NCI-H446 (cell line): ENCODE data around the gene LRRC25.

Source experiments
- DNase-seq, 2 experiments: peaks; one replicate each; lab custom pipeline; 2025; lab: John Stamatoyannopoulos, UW

Gene LRRC25

GRCh38 chr19:18397242-18398202 lies at the start of gene LRRC25:
LRRC25 (minus strand) TSS chr19:18397622; CDS start chr19:18396963, 659 bp downstream.
- DNase-seq, result no peak

GRCh38 chr19:18446811-18447359 lies 49.5 kb upstream of the LRRC25 start:
- DNase-seq, result no peak

DNA sequence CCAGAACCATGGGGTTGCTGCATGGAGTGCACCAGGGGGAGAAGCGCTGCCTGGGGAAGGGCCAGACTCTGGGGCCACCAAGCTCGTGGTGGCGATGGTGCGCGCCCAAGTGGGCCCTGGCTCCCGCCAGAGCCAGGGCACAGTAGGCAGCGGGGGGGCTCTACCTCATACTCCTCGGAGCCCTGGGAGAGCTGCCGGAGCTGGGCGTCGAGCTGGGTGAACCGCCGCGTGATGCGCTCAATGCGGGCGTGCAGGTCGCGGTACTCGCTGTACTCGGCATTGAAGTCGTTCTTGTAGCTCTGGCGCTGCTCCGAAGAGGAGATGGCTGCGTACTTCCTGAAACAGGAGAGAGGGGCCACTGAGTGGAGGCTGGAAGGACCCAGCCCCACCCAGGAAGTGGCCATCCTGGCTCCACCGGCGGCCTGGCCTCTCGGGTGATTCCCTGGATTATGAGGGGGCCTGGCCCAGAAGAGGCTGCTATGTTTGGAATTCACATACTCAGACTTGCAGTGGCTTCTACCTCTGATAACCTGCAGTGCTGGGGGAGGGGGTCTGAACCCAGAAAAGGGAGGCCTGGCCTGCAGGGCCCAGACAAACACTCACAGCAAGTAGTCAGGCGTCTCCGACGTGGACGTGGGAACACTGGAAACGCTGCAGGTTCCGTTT lies 48.9 kb upstream of the LRRC25 start:
- DNase-seq, result no peak

- no peak for DNase-seq
Measured at GRCh38 chr19:18445262-18445948, 48.0 kb upstream of the LRRC25 start.

DNA sequence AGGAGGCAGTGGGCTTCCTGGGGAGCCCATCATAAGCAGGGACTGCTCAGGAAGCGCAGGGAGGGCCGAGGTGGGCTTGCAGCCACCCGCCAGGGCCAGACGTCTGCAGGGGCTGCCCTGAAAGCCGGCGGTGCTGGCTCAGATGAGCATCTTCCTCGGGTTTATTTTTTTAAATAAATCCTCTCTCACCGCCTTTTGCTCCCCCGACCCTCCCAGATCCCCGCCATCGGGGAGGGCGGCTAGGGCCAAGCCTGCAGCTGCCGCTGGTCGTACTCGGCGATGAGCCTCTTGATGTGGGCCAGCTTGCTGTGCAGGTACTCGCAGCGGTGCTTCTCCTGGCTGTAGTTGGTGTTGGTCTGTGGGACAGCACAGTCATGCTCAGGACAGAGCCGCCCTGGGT lies 47.1 kb upstream of the LRRC25 start:
- no peak for DNase-seq

DNA sequence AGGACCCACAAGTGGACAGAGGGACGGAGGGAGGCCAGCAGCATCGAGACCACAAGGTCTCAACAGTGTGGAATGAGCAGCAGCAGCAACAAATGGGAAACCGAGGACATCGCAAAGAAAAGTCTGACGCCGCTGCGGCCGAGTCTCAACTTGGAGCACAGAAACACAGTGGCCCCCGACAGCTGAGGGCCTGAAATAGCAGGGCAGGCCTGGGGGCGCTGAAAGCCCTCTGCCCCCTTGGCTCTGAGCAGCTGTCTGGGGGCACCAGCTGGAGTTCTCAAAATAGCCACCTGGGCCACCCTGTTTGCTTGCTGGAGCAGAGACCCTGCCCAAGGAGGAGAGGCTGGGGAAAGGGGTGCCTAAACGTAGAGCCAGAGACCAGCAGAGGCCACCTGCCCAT lies 46.4 kb upstream of the LRRC25 start:
- DNase-seq, result no peak

DNA sequence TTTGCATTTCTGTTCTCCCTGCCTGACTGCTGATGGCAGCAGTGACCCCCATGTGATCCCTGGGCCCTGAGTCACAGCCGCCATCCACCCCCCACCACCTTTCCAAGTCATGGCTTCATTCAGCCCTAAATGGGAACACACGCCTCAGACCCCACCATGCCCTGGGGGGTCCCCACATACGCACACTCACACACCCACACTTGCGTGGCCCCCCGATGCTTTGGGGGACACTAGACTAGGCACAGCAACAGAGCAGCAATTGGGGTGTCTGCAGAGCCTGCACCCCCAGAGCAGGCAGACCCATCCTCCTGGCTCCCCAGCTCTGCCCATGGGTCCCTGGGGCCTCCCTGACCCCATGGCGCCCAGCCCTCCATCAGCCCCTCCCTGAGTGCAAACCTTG lies 46.0 kb upstream of the LRRC25 start:
- DNase-seq, result no peak

GRCh38 chr19:18442941-18443340 lies 45.5 kb upstream of the LRRC25 start:
- DNase-seq, result no peak

DNA sequence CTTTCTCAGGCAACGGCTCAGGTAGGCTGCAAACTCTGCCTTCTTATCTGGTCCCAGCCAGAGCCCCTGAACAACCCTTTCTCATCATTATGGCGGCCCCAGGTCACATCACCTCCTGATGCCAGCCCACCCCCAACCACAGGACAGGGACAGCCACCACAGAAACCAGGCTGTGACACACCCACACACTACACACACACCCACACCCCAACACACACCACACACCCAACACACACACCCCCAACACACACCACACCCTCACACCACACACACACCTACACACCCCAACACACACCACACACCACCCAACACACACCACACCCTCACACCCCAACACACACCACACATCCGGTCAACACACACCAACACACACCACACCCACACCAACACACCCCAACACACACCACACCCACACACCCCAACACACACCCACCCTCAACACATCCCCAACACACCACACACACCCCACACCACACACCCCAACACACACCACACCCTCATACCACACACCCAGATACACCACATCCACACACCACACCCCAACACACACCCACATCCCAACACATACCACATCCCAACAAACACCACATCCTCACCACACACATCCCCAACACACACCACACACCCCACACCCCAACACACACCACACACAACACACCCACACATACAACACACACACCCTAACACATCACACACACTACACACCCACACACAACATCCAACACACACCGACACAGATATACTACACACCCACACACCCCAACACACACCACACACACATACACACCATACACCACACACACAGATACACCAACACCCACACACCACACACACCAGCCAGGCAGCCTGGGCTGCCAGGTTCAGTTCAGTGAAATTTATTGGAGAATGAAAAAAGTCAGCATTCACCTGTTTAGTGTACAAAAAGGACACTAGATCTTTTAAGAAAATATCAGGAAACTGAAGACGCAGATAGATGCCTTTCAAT lies 44.7 kb upstream of the LRRC25 start:
- DNase-seq, result no peak

DNA sequence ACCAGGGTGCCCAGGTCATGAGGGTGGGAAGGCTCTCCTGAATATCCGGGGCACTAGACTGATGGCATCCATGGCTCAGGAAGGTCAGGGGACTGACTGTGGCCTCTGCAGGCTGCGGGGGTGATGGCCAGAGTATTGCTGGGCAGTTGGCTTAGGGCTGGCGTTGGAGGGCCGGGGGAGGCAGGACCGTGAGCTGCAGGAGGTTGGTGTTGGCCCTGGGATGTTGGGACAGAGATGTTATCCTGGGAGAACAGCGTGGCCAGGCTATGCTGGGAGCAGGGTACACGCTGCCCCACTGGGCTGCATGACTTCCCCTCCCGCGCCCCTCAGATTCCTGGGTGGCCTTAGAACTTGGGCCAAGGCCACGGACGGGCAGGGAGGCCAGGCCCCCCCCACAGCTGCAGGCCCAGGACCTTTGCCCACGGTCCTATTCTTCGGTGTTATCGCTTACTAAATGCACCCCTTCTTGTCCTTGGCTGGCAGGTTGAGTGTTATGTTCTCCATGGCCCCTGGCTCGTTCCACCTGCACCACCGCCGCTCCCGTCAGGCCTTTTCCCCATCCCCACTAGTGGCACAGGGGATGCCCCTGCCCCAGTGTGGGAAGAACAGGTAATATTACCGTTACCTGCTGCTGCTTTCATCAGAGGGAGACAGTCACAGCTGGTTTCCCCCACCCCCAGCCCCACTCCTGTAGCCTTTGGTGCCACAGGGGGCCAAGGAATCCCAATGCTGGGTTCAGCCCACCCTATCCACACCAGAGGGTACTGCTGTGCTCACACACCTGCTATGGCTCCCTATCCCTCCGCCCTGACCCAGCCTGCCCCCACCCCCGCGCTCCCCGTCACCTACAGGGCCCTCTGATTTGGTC lies 43.7 kb upstream of the LRRC25 start:
- DNase-seq, result no peak

DNA sequence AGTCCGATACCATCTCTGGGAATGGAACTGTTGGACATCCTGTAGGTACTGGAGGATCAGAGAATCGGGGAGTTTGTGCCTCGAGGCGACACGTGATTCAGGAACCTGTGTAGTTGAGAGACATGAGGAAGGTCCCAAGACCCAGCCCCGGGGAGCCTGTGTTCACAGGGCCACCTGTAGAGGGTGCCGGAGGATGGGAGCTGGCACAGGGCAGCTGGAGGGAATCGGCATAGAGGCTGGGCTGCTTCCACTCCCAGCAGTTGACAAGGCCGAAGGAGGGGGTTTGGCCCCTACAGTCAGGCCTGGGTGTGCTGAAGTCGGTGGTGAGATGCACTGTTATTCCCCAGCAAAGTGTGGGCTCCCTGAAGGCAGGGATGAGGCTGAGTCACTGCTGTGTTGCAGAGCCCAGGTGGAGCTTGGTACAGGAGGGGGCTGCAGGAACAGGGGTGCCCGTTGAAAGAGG lies 43.0 kb upstream of the LRRC25 start:
- DNase-seq, result no peak

DNA sequence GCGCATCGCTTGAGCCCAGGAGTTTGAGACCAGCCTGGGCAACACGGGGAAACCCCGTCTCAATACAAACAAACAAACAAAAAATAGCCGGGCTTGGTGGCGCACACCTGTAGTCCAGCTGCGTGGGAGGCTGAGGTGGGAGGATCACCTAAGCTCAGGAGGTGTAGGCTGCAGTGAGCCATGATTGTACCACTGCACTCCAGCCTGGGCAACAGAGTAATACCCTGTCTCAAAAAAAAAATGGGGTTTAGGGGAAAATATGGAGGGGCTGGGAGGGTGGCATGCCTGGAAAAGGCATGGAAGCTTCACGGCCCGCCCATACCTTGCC lies 42.5 kb upstream of the LRRC25 start:
- DNase-seq, result no peak

GRCh38 chr19:18439025-18439909 lies 41.8 kb upstream of the LRRC25 start:
- no peak for DNase-seq

DNA sequence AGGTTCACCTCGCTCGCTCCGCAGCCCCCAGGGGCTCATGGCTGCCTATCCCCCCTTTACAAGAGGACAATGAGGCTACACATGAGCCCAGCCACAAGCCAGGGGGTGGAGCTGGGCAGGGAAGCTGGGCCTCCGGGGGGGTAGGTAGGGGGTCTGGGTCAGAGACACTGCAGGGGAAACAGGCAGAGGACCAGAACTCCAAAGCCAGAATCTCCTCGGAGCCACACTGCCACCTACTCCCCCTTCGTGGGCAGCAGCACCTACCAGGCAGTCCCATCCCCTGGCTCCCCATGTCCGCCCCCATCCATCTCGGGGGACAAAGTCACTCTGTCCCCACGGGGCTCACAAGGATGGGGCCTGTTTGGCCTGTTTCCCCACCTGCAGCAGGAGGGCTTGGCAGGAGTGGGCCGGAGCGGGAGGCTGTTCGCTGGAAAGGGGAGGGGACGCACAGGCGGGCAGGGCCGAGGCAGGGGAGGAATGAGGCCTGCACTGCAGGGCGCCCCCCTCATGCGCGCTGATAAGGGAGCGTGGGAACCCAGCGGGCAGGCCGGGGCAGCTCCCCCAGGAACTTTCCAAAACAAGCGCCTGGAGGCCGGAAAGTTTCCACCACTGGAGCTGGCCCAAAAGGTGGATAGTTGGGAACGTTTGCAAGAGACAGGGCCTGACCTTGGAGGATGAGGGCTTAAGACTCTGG lies 41.1 kb upstream of the LRRC25 start:
- no peak for DNase-seq

- DNase-seq, result no peak
Measured at GRCh38 chr19:18437491-18438330, 40.3 kb upstream of the LRRC25 start, which contains the start of gene ISYNA1. ISYNA1 (minus strand) TSS chr19:18438133; CDS start chr19:18437979, 154 bp downstream.

GRCh38 chr19:18436671-18437490 lies 39.5 kb upstream of the LRRC25 start:
- peak; percentile 28 to 56 for DNase-seq
